RWPE1 (cell line): Measurements from ENCODE around the gene ABTB1.
"Not testable (repeated sequence)": the region's sequence is repeated elsewhere in the genome, so short reads cannot be mapped to it uniquely, and the experiment has no call there.

ENCODE experiments used
- CTCF ChIA-PET: fragments of 350-600 bp; sonication (Branson Sonifier 250); formaldehyde crosslinking; extraction: SDS; loops from one replicate; lab custom pipeline; 2021; lab: Yijun Ruan, JAX
- POLR2A ChIA-PET: fragments of 400-600 bp; formaldehyde crosslinking; extraction: SDS; loops from one replicate; lab custom pipeline; 2020; ENCODE audit warnings: antibody characterized with exemption; ENCODE audit not compliant: low non-redundant PET; lab: Yijun Ruan, JAX
- DNase-seq: peaks from one replicate; pipeline ENCODE4 v3.0.0; 2012; ENCODE audit warnings: low spot score
- H3K27ac ChIP-seq: fragments of 450-650 bp; 2 replicates; pipeline ENCODE4 v1.5.1; 2017
- CTCF ChIP-seq: fragments of 450-650 bp; conservative IDR thresholded peaks from 2 replicates; pipeline ENCODE4 v1.5.1; 2017; ENCODE audit warnings: low read depth, mild to moderate bottlenecking

ABTB1 gene

DNA sequence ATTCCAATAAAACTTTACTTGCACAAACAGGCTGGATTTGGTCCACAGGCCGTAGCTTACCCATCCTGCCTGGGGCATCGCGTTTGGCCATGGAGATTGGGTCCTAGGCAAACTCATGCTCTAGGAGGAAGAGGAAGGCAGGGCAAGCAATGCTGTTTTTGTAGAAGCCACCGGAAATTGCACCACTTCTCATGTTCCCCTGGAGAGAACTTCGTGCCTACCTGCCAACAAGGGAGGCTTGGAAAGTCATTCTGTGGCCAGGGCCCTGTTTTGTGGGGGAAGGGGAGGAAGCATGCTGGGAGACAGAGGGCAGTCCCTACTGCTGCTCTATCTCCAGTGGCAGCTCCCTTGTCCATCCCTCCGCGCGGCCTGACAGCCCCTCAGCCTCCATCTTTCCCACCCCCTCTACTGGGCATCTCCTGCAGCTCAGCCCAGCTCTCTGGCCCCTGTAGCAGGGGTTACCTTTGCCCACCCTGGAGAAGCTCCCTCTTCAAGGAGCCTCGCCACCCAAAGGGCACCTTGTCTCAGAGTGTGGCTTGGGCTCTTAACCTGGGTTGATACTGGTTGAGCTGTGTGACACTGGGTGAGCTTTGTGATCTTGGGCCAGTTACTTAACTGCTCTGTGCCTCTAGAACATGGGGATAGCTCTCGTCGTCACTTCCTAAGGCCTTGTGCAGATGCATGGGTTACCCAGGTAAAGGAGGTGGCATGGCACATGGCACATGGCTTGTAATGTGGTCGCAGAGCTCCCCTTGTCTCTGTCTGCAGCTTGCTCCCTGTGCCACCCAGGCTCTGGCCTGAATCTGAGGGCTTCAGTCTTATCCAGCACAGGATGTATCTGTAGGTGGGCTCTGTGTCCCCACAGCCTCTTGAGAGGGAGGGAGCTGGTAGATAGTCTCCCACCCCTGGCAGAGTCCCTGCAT lies 6.1 kb downstream of the ABTB1 start:
- no peak for DNase-seq
- H3K27ac ChIP-seq = peak overlapping the region; percentile 56
- TF ChIP-seq CTCF = no peak
- ChIA-PET POLR2A (interaction anchor here (0.5 to 0.6 kb wide), 3 partner anchors 9 to 1442 kb away, joined by 3 to 6 read pairs (median 6); no protein-coding TSS in a partner anchor), CTCF (interaction anchor here (0.6 to 1.1 kb wide), 2 partner anchors 12 to 35 kb away, joined by 3 to 4 read pairs; no protein-coding TSS in a partner anchor)

- no peak for DNase-seq
- CTCF ChIA-PET = interaction anchor here (0.5 to 1.1 kb wide), 4 partner anchors 11 to 1075 kb away, joined by 3 to 4 read pairs (median 4); no protein-coding TSS in a partner anchor
- no peak overlapping the region; the same call in 1 of the 2 replicates for H3K27ac ChIP-seq
- TF ChIP-seq CTCF = no peak
- POLR2A ChIA-PET = interaction anchor here (0.5 to 0.6 kb wide), 2 partner anchors 10 to 1441 kb away, joined by 3 to 6 read pairs; no protein-coding TSS in a partner anchor
Observed at GRCh38 chr3:127679534-127680145, 6.9 kb downstream of the ABTB1 start.

DNA sequence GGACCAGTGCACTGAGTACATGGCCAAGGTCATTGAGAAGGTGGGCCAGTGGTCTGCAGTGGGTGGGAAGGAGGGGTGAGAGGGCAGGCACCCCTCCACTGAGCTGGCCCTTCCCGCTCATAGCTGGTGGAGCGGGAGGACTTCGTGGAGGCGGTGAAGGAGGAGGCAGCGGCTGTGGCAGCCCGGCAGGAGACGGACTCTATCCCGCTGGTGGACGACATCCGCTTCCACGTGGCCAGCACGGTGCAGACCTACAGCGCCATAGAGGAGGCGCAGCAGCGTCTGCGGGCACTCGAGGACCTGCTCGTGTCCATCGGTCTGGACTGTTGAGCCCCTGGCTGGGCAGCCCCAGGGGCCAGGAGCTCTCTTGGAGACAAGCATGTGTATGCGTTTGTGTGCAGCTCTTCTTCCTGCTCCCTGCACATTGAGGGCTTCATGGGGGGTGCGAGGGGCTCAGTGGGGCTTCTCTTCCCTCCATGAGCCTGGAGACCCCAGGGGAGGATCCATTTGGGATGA lies 7.5 kb downstream of the ABTB1 start:
- CTCF ChIA-PET = interaction anchor here (0.5 to 1.1 kb wide), 5 partner anchors 11 to 1075 kb away, joined by 3 to 4 read pairs (median 3); no protein-coding TSS in a partner anchor
- TF ChIP-seq CTCF = no peak
- POLR2A ChIA-PET = no interaction called here
- no peak for DNase-seq
- H3K27ac ChIP-seq = no peak overlapping the region

- ChIA-PET CTCF (interaction anchor here (0.5 to 1.2 kb wide), 3 partner anchors 14 to 417 kb away, joined by 3 read pairs; no protein-coding TSS in a partner anchor), POLR2A (no interaction called here)
- DNase-seq = no peak
Observed at GRCh38 chr3:127680798-127681221, 8.1 kb downstream of the ABTB1 start.

GRCh38 chr3:127682175-127682554 lies 9.4 kb downstream of the ABTB1 start:
- DNase-seq, POLR2A ChIA-PET, H3K27ac ChIP-seq: not testable (repeated sequence)
- CTCF ChIA-PET = interaction anchor here (0.7 to 1.1 kb wide), 3 partner anchors 14 to 307 kb away, joined by 3 to 5 read pairs (median 4); no protein-coding TSS in a partner anchor

More at GRCh38 chr3:127680798-127681221, 8.1 kb downstream of the ABTB1 start:
- TF ChIP-seq CTCF = no peak
- H3K27ac ChIP-seq = peak overlapping the region; percentile 24

DNA sequence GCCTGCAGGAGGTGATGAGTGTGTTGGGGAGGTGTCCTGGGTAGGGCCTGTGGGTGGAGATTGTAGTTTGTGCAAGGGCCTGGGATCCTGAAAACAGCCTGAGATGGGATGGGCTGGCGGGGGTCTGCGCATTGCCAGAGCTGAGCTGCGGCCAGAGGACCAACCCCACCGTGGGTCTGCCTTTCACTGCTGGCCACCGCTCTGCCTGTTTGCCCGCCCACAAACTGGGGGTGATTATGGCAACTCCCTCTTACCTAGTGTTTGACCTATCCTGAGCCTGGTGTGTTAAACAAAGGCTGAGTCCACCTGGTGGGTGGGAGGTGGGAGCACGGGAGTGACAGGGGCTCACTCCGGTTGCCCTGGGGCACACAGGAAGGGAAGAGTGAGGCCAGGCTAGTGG lies 9.8 kb downstream of the ABTB1 start:
- POLR2A ChIA-PET = no interaction called here
- no peak overlapping the region for H3K27ac ChIP-seq
- no peak for DNase-seq
- CTCF ChIA-PET = interaction anchor here (0.7 to 1.1 kb wide), 4 partner anchors 13 to 307 kb away, joined by 3 to 5 read pairs (median 4); no protein-coding TSS in a partner anchor
- no peak for TF ChIP-seq CTCF
